ENCODE data around the gene FRMD8. TPM values are rescaled to one million over a fixed set of nuclear protein-coding genes. Genes with fewer than 3 reads are reported as not detected.

The FRMD8 gene
- total and polyA plus RNA-seq, 2 of the 8 experiments (the other 6 are each of a cell fraction or from before 2014, with no cell fraction given), result 15.0 to 19.2 TPM

- H4K5ac ChIP-seq (ENCODE audit: insufficient read length, low read depth, low read length), result no peak overlapping the region
- H2AFZ ChIP-seq (ENCODE audit: low read length), result no peak overlapping the region
- H2BK12ac ChIP-seq (ENCODE audit: low read depth, low read length), result no peak overlapping the region
- POLR2A ChIA-PET (ENCODE audit: partially characterized antibody), result interaction anchor here (1.0 to 20.8 kb wide), 6 partner anchors 9 to 93 kb away, joined by 3 to 826 read pairs (median 9); partner anchors contain the start of genes FRMD8 and MALAT1
- H3K9me3 ChIP-seq (ENCODE audit: insufficient read depth in 2 of 2, low read depth in 1 of 2, low read length in 1 of 2), result no peaks in the 10 kb centered on the region
- DNase-seq (ENCODE audit: low read depth in 1 of 2, low spot score in 2 of 2) (no peak), FAIRE-seq (no peak)
- H4K8ac ChIP-seq (ENCODE audit: extremely low read depth, insufficient read depth, low read length), result no peak overlapping the region
- H3K79me1 ChIP-seq (ENCODE audit: low read depth, low read length), result no peaks in the 10 kb centered on the region
- no peak overlapping the region for H3K27ac ChIP-seq (ENCODE audit: low read depth, low read length)
- no peak overlapping the region for H3K9ac ChIP-seq (replicated peaks in 1 of 4; ENCODE audit: extremely low read depth in 1 of 4, low read depth in 3 of 4, low read length in 3 of 4)
- peaks cover 0 to 8% of the 10 kb centered on the region in 2 experiments for H4K20me1 ChIP-seq (replicated peaks in 1 of 2; ENCODE audit: control insufficient read depth in 1 of 2, insufficient read depth in 2 of 2, low read length in 2 of 2)
- H3K23me2 ChIP-seq (ENCODE audit: low read depth, low read length), result no peaks in the 10 kb centered on the region
- no peak overlapping the region for H3K14ac ChIP-seq (ENCODE audit: insufficient read length)
- no peak overlapping the region for H3K56ac ChIP-seq (replicated peaks; ENCODE audit: insufficient read length, low read depth, low read length)
- H2BK20ac ChIP-seq (ENCODE audit: low read length), result no peak overlapping the region
- no peak overlapping the region for H2BK15ac ChIP-seq (ENCODE audit: low read length)
- no peaks in the 10 kb centered on the region for H3K79me2 ChIP-seq (ENCODE audit: control insufficient read depth in 1 of 2, insufficient read depth in 2 of 2, low read length in 2 of 2)
- H3K4me2 ChIP-seq (ENCODE audit: insufficient read depth in 1 of 2, low read depth in 2 of 2, low read length in 2 of 2), result no peak overlapping the region
- CTCF ChIA-PET (ENCODE audit: partially characterized antibody), result interaction anchor here (0.6 to 22.8 kb wide), 10 partner anchors 11 to 587 kb away, joined by 3 to 430 read pairs (median 3); no protein-coding TSS in a partner anchor
- no peak overlapping the region for H3K23ac ChIP-seq (ENCODE audit: insufficient read length)
- H3K18ac ChIP-seq (ENCODE audit: extremely low read depth, low read length), result no peak overlapping the region
- H2BK5ac ChIP-seq (ENCODE audit: low read depth, low read length), result no peak overlapping the region
- H3K27me3 ChIP-seq (replicated peaks in 1 of 4; ENCODE audit: control insufficient read depth in 3 of 4, extremely low read depth in 1 of 4, insufficient read depth in 3 of 4, low read length in 3 of 4), result no peaks in the 10 kb centered on the region
- no peak overlapping the region for H3K4me3 ChIP-seq (ENCODE audit: extremely low read depth in 1 of 4, insufficient read depth in 2 of 4, low read depth in 3 of 4, low read length in 4 of 4)
- TF ChIP-seq EP300 (IDR thresholded peaks at IDR 0.05; ENCODE audit: borderline replicate concordance in 1 of 2, low read depth in 2 of 2, low read length in 2 of 2) (no peak), HDAC2 (IDR thresholded peaks at IDR 0.05; ENCODE audit: borderline replicate concordance in 1 of 2, low read depth in 2 of 2, low read length in 2 of 2) (no peak), TCF12 (IDR thresholded peaks at IDR 0.05; ENCODE audit: low read depth, low read length) (no peak), ASH2L (IDR thresholded peaks at IDR 0.05; ENCODE audit: low read length) (no peak), POLR2AphosphoS5 (IDR thresholded peaks at IDR 0.05; ENCODE audit: low read depth, low read length) (no peak), EGR1 (IDR thresholded peaks at IDR 0.05; ENCODE audit: borderline replicate concordance, low read depth, low read length) (no peak), YY1 (IDR thresholded peaks at IDR 0.05; ENCODE audit: low read depth, low read length) (no peak), SIRT6 (IDR thresholded peaks at IDR 0.05; ENCODE audit: low read length) (no peak), RFX5 (IDR thresholded peaks at IDR 0.05; ENCODE audit: borderline replicate concordance, low read depth, low read length) (no peak), SAP30 (IDR thresholded peaks at IDR 0.05; ENCODE audit: insufficient read depth, insufficient replicate concordance, low read length) (no peak), GABPA (IDR thresholded peaks at IDR 0.05; ENCODE audit: borderline replicate concordance, insufficient read depth, low read length) (no peak), HDAC6 (IDR thresholded peaks at IDR 0.05; ENCODE audit: low read depth, low read length) (no peak)
- peaks cover 0 to 8% (median 3%) of the 10 kb centered on the region in 4 experiments; a peak in 4 of 7 replicates for H3K4me1 ChIP-seq (replicated peaks in 1 of 4; ENCODE audit: control insufficient read depth in 3 of 4, insufficient read depth in 4 of 4, low read length in 3 of 4)
- H3K36me3 ChIP-seq (ENCODE audit: control insufficient read depth in 2 of 4, insufficient read depth in 4 of 4, low read length in 3 of 4), result peaks cover 0 to 6% (median 3%) of the 10 kb centered on the region in 4 experiments; a peak in 2 of 8 replicates
- WGBS, 2 experiments (ENCODE audit: extremely low coverage in 1 of 2, insufficient coverage in 1 of 2, insufficient read length in 1 of 2, insufficient replicate concordance in 2 of 2, low coverage in 1 of 2, low lambda C conversion rate in 2 of 2, missing lambda C conversion rate in 1 of 2), result 85% methylated on average over 5 of the region's 5 CpGs; no CpG with 5 or more reads in 1 of the 2 experiments
- H2BK120ac ChIP-seq (replicated peaks; ENCODE audit: low read depth, low read length), result no peak overlapping the region
- no peak overlapping the region for H3K4ac ChIP-seq (replicated peaks; ENCODE audit: insufficient read length, low read depth, low read length)
- H4K91ac ChIP-seq (replicated peaks; ENCODE audit: insufficient read length, low read length), result no peak overlapping the region
- no peak overlapping the region for H2AK5ac ChIP-seq (ENCODE audit: low read depth, low read length)
Observed at GRCh38 chr11:65411681-65412070, 25.2 kb downstream of the FRMD8 start.

Measured in H1 (cell line).